ENCODE measurements around the gene NRXN3. TPM values are rescaled to one million over a fixed set of nuclear protein-coding genes. Genes with fewer than 3 reads are reported as not detected.

Gene NRXN3
- total RNA-seq, 1 experiment from 2014 or later = not detected

DNA sequence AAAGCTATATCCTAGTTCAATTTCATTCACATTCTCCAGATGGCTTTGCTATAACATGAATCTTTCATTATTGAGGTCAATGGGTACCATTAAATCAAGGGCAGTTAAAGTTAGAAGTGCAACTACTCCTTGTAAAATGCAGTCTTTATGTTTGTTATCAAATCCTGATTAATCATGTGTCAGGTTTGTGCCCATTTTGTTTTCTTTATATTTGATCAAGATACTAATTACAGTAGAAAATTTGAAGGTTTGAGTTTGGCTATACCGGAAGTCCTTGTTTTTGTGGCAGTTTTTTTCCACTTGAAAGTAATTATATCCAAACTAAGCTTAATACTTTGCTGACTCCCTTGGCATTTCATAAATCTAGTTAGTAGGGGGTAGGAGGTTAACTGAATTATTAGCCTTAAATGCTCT, 1528.1 kb downstream of the NRXN3 start:
- Histone ChIP-seq H3K27me3 (ENCODE audit: control insufficient read depth, insufficient read depth, low read length) (no peaks in the 10 kb centered on the region), H3K4me1 (ENCODE audit: control insufficient read depth, insufficient read depth, low read length) (no peaks in the 10 kb centered on the region), H3K4me3 (ENCODE audit: low read depth in 2 of 2, low read length in 2 of 2) (no peak overlapping the region), H3K9me3 (ENCODE audit: control insufficient read depth, insufficient read depth, low read depth, low read length) (no peaks in the 10 kb centered on the region), H3K27ac (ENCODE audit: low read length) (no peak overlapping the region), H3K36me3 (ENCODE audit: control insufficient read depth, insufficient read depth, low read length) (no peaks in the 10 kb centered on the region)
- no TSS peak for BruUV-seq (replicated peaks)
- ChIA-PET CTCF (no interaction called here), POLR2A (no interaction called here)
- no peak for TF ChIP-seq TCF7L2 (IDR thresholded peaks at IDR 0.05; ENCODE audit: low read depth, low read length)
- TF ChIP-seq, protein P1, sequence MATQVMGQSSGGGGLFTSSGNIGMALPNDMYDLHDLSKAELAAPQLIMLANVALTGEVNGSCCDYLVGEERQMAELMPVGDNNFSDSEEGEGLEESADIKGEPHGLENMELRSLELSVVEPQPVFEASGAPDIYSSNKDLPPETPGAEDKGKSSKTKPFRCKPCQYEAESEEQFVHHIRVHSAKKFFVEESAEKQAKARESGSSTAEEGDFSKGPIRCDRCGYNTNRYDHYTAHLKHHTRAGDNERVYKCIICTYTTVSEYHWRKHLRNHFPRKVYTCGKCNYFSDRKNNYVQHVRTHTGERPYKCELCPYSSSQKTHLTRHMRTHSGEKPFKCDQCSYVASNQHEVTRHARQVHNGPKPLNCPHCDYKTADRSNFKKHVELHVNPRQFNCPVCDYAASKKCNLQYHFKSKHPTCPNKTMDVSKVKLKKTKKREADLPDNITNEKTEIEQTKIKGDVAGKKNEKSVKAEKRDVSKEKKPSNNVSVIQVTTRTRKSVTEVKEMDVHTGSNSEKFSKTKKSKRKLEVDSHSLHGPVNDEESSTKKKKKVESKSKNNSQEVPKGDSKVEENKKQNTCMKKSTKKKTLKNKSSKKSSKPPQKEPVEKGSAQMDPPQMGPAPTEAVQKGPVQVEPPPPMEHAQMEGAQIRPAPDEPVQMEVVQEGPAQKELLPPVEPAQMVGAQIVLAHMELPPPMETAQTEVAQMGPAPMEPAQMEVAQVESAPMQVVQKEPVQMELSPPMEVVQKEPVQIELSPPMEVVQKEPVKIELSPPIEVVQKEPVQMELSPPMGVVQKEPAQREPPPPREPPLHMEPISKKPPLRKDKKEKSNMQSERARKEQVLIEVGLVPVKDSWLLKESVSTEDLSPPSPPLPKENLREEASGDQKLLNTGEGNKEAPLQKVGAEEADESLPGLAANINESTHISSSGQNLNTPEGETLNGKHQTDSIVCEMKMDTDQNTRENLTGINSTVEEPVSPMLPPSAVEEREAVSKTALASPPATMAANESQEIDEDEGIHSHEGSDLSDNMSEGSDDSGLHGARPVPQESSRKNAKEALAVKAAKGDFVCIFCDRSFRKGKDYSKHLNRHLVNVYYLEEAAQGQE (IDR thresholded peaks at IDR 0.05; ENCODE audit: insufficient read depth in 1 of 2, low read depth in 2 of 2, low read length in 1 of 2) = no peak
- TF ChIP-seq, protein P2, sequence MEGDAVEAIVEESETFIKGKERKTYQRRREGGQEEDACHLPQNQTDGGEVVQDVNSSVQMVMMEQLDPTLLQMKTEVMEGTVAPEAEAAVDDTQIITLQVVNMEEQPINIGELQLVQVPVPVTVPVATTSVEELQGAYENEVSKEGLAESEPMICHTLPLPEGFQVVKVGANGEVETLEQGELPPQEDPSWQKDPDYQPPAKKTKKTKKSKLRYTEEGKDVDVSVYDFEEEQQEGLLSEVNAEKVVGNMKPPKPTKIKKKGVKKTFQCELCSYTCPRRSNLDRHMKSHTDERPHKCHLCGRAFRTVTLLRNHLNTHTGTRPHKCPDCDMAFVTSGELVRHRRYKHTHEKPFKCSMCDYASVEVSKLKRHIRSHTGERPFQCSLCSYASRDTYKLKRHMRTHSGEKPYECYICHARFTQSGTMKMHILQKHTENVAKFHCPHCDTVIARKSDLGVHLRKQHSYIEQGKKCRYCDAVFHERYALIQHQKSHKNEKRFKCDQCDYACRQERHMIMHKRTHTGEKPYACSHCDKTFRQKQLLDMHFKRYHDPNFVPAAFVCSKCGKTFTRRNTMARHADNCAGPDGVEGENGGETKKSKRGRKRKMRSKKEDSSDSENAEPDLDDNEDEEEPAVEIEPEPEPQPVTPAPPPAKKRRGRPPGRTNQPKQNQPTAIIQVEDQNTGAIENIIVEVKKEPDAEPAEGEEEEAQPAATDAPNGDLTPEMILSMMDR (IDR thresholded peaks at IDR 0.05) = no peak
- DNase-seq (ENCODE audit: low read depth, low spot score) = no peak
- ATAC-seq = no peak
- in situ Hi-C loops (cut with HindIII; ENCODE audit: low pct_unique_long_range_greater_than_20kb, low sequenced_read_pairs) = no loop called here
- intact Hi-C loops (cut with micrococcal nuclease; ENCODE audit: unreplicated experiment) = no loop called here

DNA sequence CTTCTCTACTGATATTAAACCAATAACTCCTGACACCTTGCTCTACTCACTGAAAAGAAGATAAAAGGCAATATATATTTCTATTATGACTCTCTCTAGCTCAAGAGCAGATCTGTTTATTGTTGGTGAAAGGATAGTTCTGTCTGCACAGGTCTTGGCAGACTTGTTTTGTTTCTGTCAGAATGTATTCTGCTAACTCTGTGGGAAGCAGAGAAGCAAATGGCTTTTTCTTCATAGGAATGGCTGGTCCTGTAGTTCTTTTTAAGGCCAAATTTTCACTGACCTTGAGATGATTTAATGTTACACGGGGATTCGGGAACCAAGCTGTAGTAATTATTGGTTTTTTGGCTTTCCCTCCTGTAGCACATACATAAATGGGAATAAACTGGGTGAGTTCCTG, 1529.0 kb downstream of the NRXN3 start:
- TF ChIP-seq SIN3A (IDR thresholded peaks at IDR 0.05; ENCODE audit: borderline replicate concordance, insufficient read depth, low read depth, low read length) = no peak
- TF ChIP-seq, protein P2 (IDR thresholded peaks at IDR 0.05) = no peak
- no peak for TF ChIP-seq POLR2AphosphoS5 (IDR thresholded peaks at IDR 0.05; ENCODE audit: low read depth, low read length)
- TF ChIP-seq, protein P1 (IDR thresholded peaks at IDR 0.05; ENCODE audit: insufficient read depth in 1 of 2, low read depth in 2 of 2, low read length in 1 of 2) = no peak
- no peak for TF ChIP-seq TCF7L2 (IDR thresholded peaks at IDR 0.05; ENCODE audit: low read depth, low read length)
- BruUV-seq (replicated peaks) = no TSS peak
- ATAC-seq (no peak), DNase-seq (ENCODE audit: low read depth, low spot score) (no peak)
- intact Hi-C loops (cut with micrococcal nuclease; ENCODE audit: unreplicated experiment) (no loop called here), in situ Hi-C loops (cut with HindIII; ENCODE audit: low pct_unique_long_range_greater_than_20kb, low sequenced_read_pairs) (no loop called here)
- Histone ChIP-seq H3K9me3 (ENCODE audit: control insufficient read depth, insufficient read depth, low read depth, low read length) (no peaks in the 10 kb centered on the region), H3K4me3 (ENCODE audit: low read depth in 2 of 2, low read length in 2 of 2) (no peak overlapping the region), H3K4me1 (ENCODE audit: control insufficient read depth, insufficient read depth, low read length) (no peaks in the 10 kb centered on the region), H3K27ac (ENCODE audit: low read length) (no peak overlapping the region), H3K27me3 (ENCODE audit: control insufficient read depth, insufficient read depth, low read length) (no peaks in the 10 kb centered on the region), H3K36me3 (ENCODE audit: control insufficient read depth, insufficient read depth, low read length) (no peaks in the 10 kb centered on the region)
- ChIA-PET POLR2A (no interaction called here), CTCF (no interaction called here)

Measured in Panc1 (cell line).